GM21717 (cell line): ENCODE results near the gene TENM4.

ENCODE experiments used
- ATAC-seq: cut with Tn5 transposase; IDR thresholded peaks from one replicate; pipeline ENCODE4 v1.9.1; 2021; ENCODE audit warnings: mild to moderate bottlenecking, moderate library complexity; ENCODE audit not compliant: unreplicated experiment

TENM4 gene

GRCh38 chr11:79094616-79095015, 346.2 kb downstream of the TENM4 start:
- ATAC-seq = no peak

- no peak for ATAC-seq
Observed at GRCh38 chr11:79092791-79093353, 348.0 kb downstream of the TENM4 start.

GRCh38 chr11:79090191-79090705, 350.6 kb downstream of the TENM4 start:
- ATAC-seq = no peak

GRCh38 chr11:79089601-79090000, 351.2 kb downstream of the TENM4 start:
- ATAC-seq = no peak

- no peak for ATAC-seq
Observed at GRCh38 chr11:79088967-79089366, 351.9 kb downstream of the TENM4 start.

- no peak for ATAC-seq
Observed at GRCh38 chr11:79087961-79088318, 352.9 kb downstream of the TENM4 start.

- ATAC-seq = no peak
Observed at GRCh38 chr11:79087238-79087960, 353.4 kb downstream of the TENM4 start.

- no peak for ATAC-seq
Observed at GRCh38 chr11:79086056-79086455, 354.8 kb downstream of the TENM4 start.

GRCh38 chr11:79084382-79084781, 356.4 kb downstream of the TENM4 start:
- ATAC-seq = no peak

GRCh38 chr11:79083352-79083751, 357.5 kb downstream of the TENM4 start:
- no peak for ATAC-seq

GRCh38 chr11:79082907-79083306, 357.9 kb downstream of the TENM4 start:
- no peak for ATAC-seq

- ATAC-seq = no peak
Observed at GRCh38 chr11:79082280-79082679, 358.6 kb downstream of the TENM4 start.

- no peak for ATAC-seq
Observed at GRCh38 chr11:79081471-79082031, 359.3 kb downstream of the TENM4 start.

- ATAC-seq = no peak
Observed at GRCh38 chr11:79080551-79080950, 360.3 kb downstream of the TENM4 start.

- ATAC-seq = no peak
Observed at GRCh38 chr11:79078999-79079398, 361.8 kb downstream of the TENM4 start.

GRCh38 chr11:79078456-79078855, 362.4 kb downstream of the TENM4 start:
- ATAC-seq = no peak

- no peak for ATAC-seq
Observed at GRCh38 chr11:79077702-79078330, 363.0 kb downstream of the TENM4 start.

- no peak for ATAC-seq
Observed at GRCh38 chr11:79076526-79077115, 364.2 kb downstream of the TENM4 start.

- ATAC-seq = no peak
Observed at GRCh38 chr11:79074547-79074946, 366.3 kb downstream of the TENM4 start.

GRCh38 chr11:79071190-79071589, 369.6 kb downstream of the TENM4 start:
- ATAC-seq = no peak

- no peak for ATAC-seq
Observed at GRCh38 chr11:79070518-79070917, 370.3 kb downstream of the TENM4 start.
